ENCODE measurements around the gene FBXL17. TPM values are rescaled to one million over a fixed set of nuclear protein-coding genes. Genes with fewer than 3 reads are reported as not detected.

Gene FBXL17
- total and polyA plus RNA-seq, 2 of the 4 experiments (the other 2 are of a cell fraction): 3.9 to 8.1 TPM

DNA sequence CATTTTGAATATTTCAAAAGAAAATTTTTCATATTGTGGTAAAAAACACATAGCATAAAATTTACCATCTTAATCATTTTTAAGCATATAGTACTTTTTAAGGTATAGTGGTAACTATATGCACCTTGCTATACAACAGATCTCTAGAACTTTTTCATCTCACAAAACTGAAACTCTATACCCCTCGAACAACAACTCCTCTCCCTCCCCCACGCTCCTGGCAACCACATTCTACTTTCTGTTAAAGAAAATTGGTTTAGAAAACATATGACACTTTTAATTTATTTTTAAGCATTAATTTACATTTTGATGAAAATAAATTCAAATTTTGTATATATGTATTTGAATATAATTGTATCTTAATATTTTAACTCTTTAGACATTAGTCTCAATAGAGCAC is 563.9 kb downstream of the FBXL17 start:
- Histone ChIP-seq H3K27ac (ENCODE audit: insufficient read depth, low read length) (no peak overlapping the region), H4K91ac (ENCODE audit: insufficient read depth, low read depth, low read length) (no peak overlapping the region), H3K36me3 (ENCODE audit: control insufficient read depth, insufficient read depth, low read length) (no peaks in the 10 kb centered on the region; the same call in 1 of the 2 replicates), H3K23ac (ENCODE audit: low read depth, low read length) (no peak overlapping the region), H3K79me1 (ENCODE audit: low read depth in 1 of 2, low read length in 2 of 2) (no peaks in the 10 kb centered on the region), H2BK5ac (ENCODE audit: low read depth, low read length, poor library complexity, severe bottlenecking) (no peak overlapping the region), H4K8ac (ENCODE audit: low read depth in 2 of 2, low read length in 2 of 2) (no peak overlapping the region), H2AK5ac (ENCODE audit: low read depth, low read length) (no peak overlapping the region), H2BK120ac (ENCODE audit: low read depth, low read length) (no peak overlapping the region), H3K14ac (replicated peaks; ENCODE audit: low read depth, low read length) (no peak overlapping the region), H2AFZ (replicated peaks; ENCODE audit: low read length, poor library complexity) (no peak overlapping the region), H4K5ac (ENCODE audit: low read depth, low read length) (no peak overlapping the region), H4K20me1 (ENCODE audit: insufficient read depth, low read length) (no peaks in the 10 kb centered on the region), H3K9me3 (ENCODE audit: control insufficient read depth, insufficient read depth, low read length) (peaks cover 2% of the 10 kb centered on the region; the same call in 1 of the 2 replicates), H3K9ac (ENCODE audit: low read depth, low read length) (no peak overlapping the region), H3K4me1 (ENCODE audit: control insufficient read depth, insufficient read depth, low read length) (peaks cover 4% of the 10 kb centered on the region), H2BK15ac (ENCODE audit: low read depth, low read length) (no peak overlapping the region), H3K56ac (ENCODE audit: extremely low read depth, insufficient read depth, low read length) (no peak overlapping the region), H3K4ac (ENCODE audit: low read depth, low read length) (no peak overlapping the region), H2BK20ac (ENCODE audit: low read depth, low read length) (no peak overlapping the region), H3K18ac (ENCODE audit: low read depth, low read length) (no peak overlapping the region), H3K9me1 (ENCODE audit: insufficient read depth, low read length) (peaks cover 6% of the 10 kb centered on the region), H3K27me3 (ENCODE audit: control insufficient read depth, insufficient read depth, low read length) (no peaks in the 10 kb centered on the region), H2AK9ac (replicated peaks; ENCODE audit: low read depth, low read length, poor library complexity) (no peak overlapping the region), H3K4me2 (ENCODE audit: low read depth, low read length) (no peak overlapping the region), H3K4me3 (ENCODE audit: insufficient read depth, low read depth, low read length) (no peak overlapping the region)
- DNase-seq (no peak), ATAC-seq (ENCODE audit: low read depth) (no peak)
- no peak for TF ChIP-seq BHLHE40 (IDR thresholded peaks at IDR 0.05; ENCODE audit: low read depth, low read length)
- no peak for TF ChIP-seq POLR2A (IDR thresholded peaks at IDR 0.05; ENCODE audit: low read depth, low read length)
- TF ChIP-seq, protein P1, sequence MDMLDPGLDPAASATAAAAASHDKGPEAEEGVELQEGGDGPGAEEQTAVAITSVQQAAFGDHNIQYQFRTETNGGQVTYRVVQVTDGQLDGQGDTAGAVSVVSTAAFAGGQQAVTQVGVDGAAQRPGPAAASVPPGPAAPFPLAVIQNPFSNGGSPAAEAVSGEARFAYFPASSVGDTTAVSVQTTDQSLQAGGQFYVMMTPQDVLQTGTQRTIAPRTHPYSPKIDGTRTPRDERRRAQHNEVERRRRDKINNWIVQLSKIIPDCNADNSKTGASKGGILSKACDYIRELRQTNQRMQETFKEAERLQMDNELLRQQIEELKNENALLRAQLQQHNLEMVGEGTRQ (IDR thresholded peaks at IDR 0.05; ENCODE audit: low read depth, low read length): no peak
- TF ChIP-seq MAZ (IDR thresholded peaks at IDR 0.05; ENCODE audit: borderline replicate concordance, low read depth, low read length): no peak
- BruUV-seq (replicated peaks): no TSS peak
- intact Hi-C loops (cut with micrococcal nuclease): no loop called here
- WGBS, 2 experiments (ENCODE audit: extremely low coverage in 2 of 2, insufficient read length in 1 of 2): no CpG with 5 or more reads among the region's 2 CpGs
- ChIA-PET CTCF (no interaction called here), POLR2A (ENCODE audit: unreplicated experiment) (no interaction called here)
- in situ Hi-C loops (cut with MboI; ENCODE audit: low sequenced_read_pairs): no loop called here
- dilution Hi-C loops (cut with HindIII; ENCODE audit: low sequenced_read_pairs, unreplicated experiment): no loop called here

Data from IMR-90 (cell line).